Kidney (tissue), 22 donors: ENCODE results near the gene KCNA5. TPM values are rescaled to one million over a fixed set of nuclear protein-coding genes. Genes with fewer than 3 reads are reported as not detected.

Source experiments
- DNase-seq, 5 donors: peaks; one replicate each; pipeline ENCODE4 v3.0.0-alpha.2; 2013 to 2020
- FAIRE-seq: peaks from 2 replicates; lab custom pipeline; 2012; peaks lifted over from hg19 to GRCh38; lab: Jason Lieb, UNC
- H3K27ac ChIP-seq, 2 donors: one replicate each; pipeline ENCODE4 v1.7.0; 2013; ENCODE audit warnings: low read depth in 2 of 2, low read length in 2 of 2, inconsistent platforms in 1 of 2
- H3K27me3 ChIP-seq: one replicate; pipeline ENCODE4 v1.7.1; 2013; ENCODE audit warnings: low read length, inconsistent platforms; ENCODE audit not compliant: control insufficient read depth, insufficient read depth
- H3K36me3 ChIP-seq, 3 donors: one replicate each; pipeline versions ENCODE4 v1.7.0 to v1.7.1; 2013; ENCODE audit warnings: low read length in 3 of 3, control low read depth in 1 of 3, inconsistent platforms in 1 of 3; ENCODE audit not compliant: insufficient read depth in 3 of 3, control insufficient read depth in 2 of 3
- H3K4me1 ChIP-seq, 3 donors: one replicate each; pipeline versions ENCODE4 v1.7.0 to v1.7.1; 2013; ENCODE audit warnings: low read length in 3 of 3, inconsistent platforms in 1 of 3, low read depth in 1 of 3; ENCODE audit not compliant: control insufficient read depth in 2 of 3, insufficient read depth in 2 of 3
- H3K4me3 ChIP-seq, 3 donors: one replicate each; pipeline versions ENCODE4 v1.7.0 to v1.8.1; 2013; ENCODE audit warnings: low read length in 3 of 3, control low read depth in 1 of 3, inconsistent platforms in 1 of 3
- H3K9ac ChIP-seq, 3 donors: one replicate each; pipeline versions ENCODE4 v1.7.0 to v1.7.1; 2013; ENCODE audit warnings: low read length in 3 of 3, control low read depth in 1 of 3, inconsistent platforms in 1 of 3
- H3K9me3 ChIP-seq, 3 donors: one replicate each; pipeline versions ENCODE4 v1.7.0 to v1.7.1; 2013; ENCODE audit warnings: low read length in 3 of 3, control low read depth in 1 of 3, inconsistent platforms in 1 of 3; ENCODE audit not compliant: control insufficient read depth in 2 of 3, insufficient read depth in 1 of 3
- CTCF ChIP-seq: IDR thresholded peaks from 3 replicates; pipeline ENCODE4 v1.5.1; 2012; ENCODE audit warnings: mild to moderate bottlenecking, moderate library complexity, borderline replicate concordance; ENCODE audit not compliant: insufficient read depth; ENCODE audit errors: extremely low read depth
- intact Hi-C: fragments of 100-400 bp; cut with DNase I; formaldehyde crosslinking; loops from one replicate; pipeline ENCODE4 v1.11.1; 2022
- long read RNA-seq, 10 donors: library from polyadenylated mRNA in 1 of 10; unstranded in 1 of 10; transcript quantifications; one replicate each; pipeline ENCODE4 v2.0.0 and lab custom pipeline, GENCODE V29; 2021 to 2026
- polyA plus RNA-seq: library from polyadenylated mRNA; stranded (reverse); fragments of 350-450 nt; fragmentation: Illumina TruSeq; extraction: RNeasy Lipid Tissue Mini Kit (QIAGEN cat#74804); gene quantifications from one replicate; pipeline ENCODE4 v1.2.3, GENCODE V29; 2014; ENCODE audit warnings: low read depth, low replicate concordance; ENCODE audit not compliant: insufficient read depth
- total RNA-seq: library from RNA; stranded (reverse); fragmentation: NEBNext Ultra II Directional; extraction: Animal tissue kit (Norgen Biotek cat#: 25700); gene quantifications from one replicate; pipeline ENCODE4 v1.2.1, GENCODE V29; 2021
- donor health status: control.
- donor health status: control.
- donor health status: control.
- donor health status: control.
- donor health status: control.
- donor health status: DM: yes; HTN: yes; CAD: no.
- donor health status: Normal renal cell carcinoma (clear cell type).

KCNA5 gene
- total RNA-seq (2.9 TPM), polyA plus RNA-seq (1.8 TPM)
- long read RNA-seq, donor 1, partial matches to known transcripts = 0 of 3 reads
- long read RNA-seq, donor 1, other reads (novel, unspliced or antisense) = 0 of 3 reads
- long read RNA-seq, donor 2, partial matches to known transcripts = 0 of 4 reads
- long read RNA-seq, donor 2, other reads (novel, unspliced or antisense) = 0 of 4 reads
- long read RNA-seq, donor 3, partial matches to known transcripts = 0 of 2 reads
- long read RNA-seq, donor 3, other reads (novel, unspliced or antisense) = 0 of 2 reads
- long read RNA-seq, donor 4 = 0 reads
- long read RNA-seq, donor 5, partial matches to known transcripts = 0 of 1 reads
- long read RNA-seq, donor 5, other reads (novel, unspliced or antisense) = 0 of 1 reads
- long read RNA-seq, donor 6, partial matches to known transcripts = 0 of 1 reads
- long read RNA-seq, donor 6, other reads (novel, unspliced or antisense) = 0 of 1 reads
- long read RNA-seq, donor 7, partial matches to known transcripts = 0 of 3 reads
- long read RNA-seq, donor 7, other reads (novel, unspliced or antisense) = 0 of 3 reads
- long read RNA-seq, donor 8, partial matches to known transcripts = 0 of 3 reads
- long read RNA-seq, donor 8, other reads (novel, unspliced or antisense) = 0 of 3 reads
- long read RNA-seq, donor 9 = 0 reads
- long read RNA-seq, donor 10, partial matches to known transcripts = 0 of 2 reads
- long read RNA-seq, donor 10, other reads (novel, unspliced or antisense) = 0 of 2 reads

DNA sequence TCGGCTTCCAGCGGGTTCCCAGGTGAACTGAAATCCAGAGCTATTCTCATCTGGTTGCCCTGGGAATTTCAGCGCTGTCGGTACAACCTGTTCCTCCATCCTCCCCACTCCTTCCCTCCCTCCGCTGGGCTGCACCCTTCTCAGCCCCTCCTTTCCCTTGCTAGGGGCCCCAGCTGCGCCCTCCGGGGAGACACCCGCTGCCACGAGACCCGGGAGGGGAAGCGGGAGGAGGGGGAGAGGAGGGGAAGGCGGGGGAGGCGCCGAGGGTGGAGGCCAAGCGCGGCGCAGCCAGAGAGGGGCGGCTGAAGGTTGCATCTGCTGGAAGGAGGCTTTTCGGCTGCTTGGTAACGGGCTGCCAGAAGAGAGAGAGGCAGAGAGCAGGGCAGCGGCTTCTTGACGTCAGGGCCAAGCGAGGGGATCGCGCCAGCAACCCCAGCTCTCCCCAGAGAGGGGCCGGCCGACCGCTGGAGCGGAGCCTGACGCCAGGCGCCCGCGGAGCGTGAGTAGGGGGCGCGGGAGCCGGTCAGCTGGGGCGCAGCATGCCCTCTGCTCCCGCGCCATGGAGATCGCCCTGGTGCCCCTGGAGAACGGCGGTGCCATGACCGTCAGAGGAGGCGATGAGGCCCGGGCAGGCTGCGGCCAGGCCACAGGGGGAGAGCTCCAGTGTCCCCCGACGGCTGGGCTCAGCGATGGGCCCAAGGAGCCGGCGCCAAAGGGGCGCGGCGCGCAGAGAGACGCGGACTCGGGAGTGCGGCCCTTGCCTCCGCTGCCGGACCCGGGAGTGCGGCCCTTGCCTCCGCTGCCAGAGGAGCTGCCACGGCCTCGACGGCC is at the start of gene KCNA5:
TSS of gene KCNA5 (plus strand) at position 291 of the 831 bp plus-strand sequence. CDS start at position 560, 269 bp downstream.
- Histone ChIP-seq H3K27me3 (peaks cover 2% of the 10 kb centered on the region), H3K4me3 (no peak within 1 kb of the TSS)

GRCh38 chr12:4994622-4995021 is 49.1 kb upstream of the KCNA5 start:
- no peak for FAIRE-seq

More for the DNA sequence above, at the start of gene KCNA5:
- Histone ChIP-seq H3K9me3 (no peaks in the 10 kb centered on the region), H3K36me3 (no peaks in the 10 kb centered on the region), H3K9ac (no peak within 1 kb of the TSS), H3K4me1 (no peaks in the 10 kb centered on the region), H3K27ac (no peak within 1 kb of the TSS)
- FAIRE-seq (no peak), DNase-seq (peak; percentile 68 to 85 (median 83))
- intact Hi-C loops = no loop called here
- no peak for TF ChIP-seq CTCF

GRCh38 chr12:4996714-4997113 is 47.0 kb upstream of the KCNA5 start:
- Histone ChIP-seq H3K27me3 (no peaks in the 10 kb centered on the region), H3K4me1 (no peaks in the 10 kb centered on the region), H3K9me3 (no peaks in the 10 kb centered on the region), H3K27ac (no peak overlapping the region), H3K9ac (no peak overlapping the region), H3K36me3 (no peaks in the 10 kb centered on the region), H3K4me3 (no peak overlapping the region)
- DNase-seq (no peak), FAIRE-seq (no peak)
- intact Hi-C loops = no loop called here
- no peak for TF ChIP-seq CTCF

More at GRCh38 chr12:4994622-4995021, 49.1 kb upstream of the KCNA5 start:
- intact Hi-C loops = no loop called here
- Histone ChIP-seq H3K9me3 (no peaks in the 10 kb centered on the region), H3K27ac (no peak overlapping the region), H3K27me3 (peaks cover 2% of the 10 kb centered on the region), H3K4me1 (no peaks in the 10 kb centered on the region), H3K9ac (no peak overlapping the region), H3K4me3 (no peak overlapping the region), H3K36me3 (no peaks in the 10 kb centered on the region)
- DNase-seq = no peak
- no peak for TF ChIP-seq CTCF
